Hepatocyte (in vitro differentiated cells): ENCODE results near the gene TPST1.

ENCODE experiments used
- EZH2 ChIP-seq: fragments of 200-600 bp; sonication (generic); IDR thresholded peaks from 2 replicates; pipeline ENCODE4 v1.6.1; 2016; ENCODE audit warnings: antibody characterized with exemption, mild to moderate bottlenecking, borderline replicate concordance
- TF ChIP-seq, protein P1 (sequence below): fragments of 200-600 bp; sonication (generic); IDR thresholded peaks from 2 replicates; pipeline ENCODE4 v1.5.1; 2016; ENCODE audit warnings: antibody characterized with exemption, mild to moderate bottlenecking; ENCODE audit not compliant: poor library complexity

DNA sequence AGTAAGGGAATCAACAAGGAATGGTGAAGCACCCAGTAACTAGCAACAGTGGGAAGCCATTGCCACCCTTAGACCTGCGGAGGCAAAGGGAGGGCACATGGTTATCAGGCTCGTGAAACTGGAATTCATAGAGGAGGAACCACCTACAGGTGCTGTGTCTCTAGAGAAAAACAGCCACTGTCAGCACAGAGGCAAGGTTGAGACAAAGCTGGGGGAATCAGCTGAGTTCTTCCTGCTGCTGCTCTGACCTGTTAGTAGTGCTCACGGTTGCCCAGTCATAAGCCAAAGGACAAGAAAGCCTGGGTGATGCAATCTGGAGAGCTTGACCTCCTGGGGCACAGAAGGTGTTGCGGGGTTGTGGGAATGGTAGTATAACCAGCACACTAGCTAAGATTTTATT is 110.1 kb downstream of the TPST1 start:
- no peak for TF ChIP-seq EZH2
- TF ChIP-seq, protein P1, sequence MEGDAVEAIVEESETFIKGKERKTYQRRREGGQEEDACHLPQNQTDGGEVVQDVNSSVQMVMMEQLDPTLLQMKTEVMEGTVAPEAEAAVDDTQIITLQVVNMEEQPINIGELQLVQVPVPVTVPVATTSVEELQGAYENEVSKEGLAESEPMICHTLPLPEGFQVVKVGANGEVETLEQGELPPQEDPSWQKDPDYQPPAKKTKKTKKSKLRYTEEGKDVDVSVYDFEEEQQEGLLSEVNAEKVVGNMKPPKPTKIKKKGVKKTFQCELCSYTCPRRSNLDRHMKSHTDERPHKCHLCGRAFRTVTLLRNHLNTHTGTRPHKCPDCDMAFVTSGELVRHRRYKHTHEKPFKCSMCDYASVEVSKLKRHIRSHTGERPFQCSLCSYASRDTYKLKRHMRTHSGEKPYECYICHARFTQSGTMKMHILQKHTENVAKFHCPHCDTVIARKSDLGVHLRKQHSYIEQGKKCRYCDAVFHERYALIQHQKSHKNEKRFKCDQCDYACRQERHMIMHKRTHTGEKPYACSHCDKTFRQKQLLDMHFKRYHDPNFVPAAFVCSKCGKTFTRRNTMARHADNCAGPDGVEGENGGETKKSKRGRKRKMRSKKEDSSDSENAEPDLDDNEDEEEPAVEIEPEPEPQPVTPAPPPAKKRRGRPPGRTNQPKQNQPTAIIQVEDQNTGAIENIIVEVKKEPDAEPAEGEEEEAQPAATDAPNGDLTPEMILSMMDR: no peak
